ENCODE results near the gene CCDC121. TPM values are rescaled to one million over a fixed set of nuclear protein-coding genes. Genes with fewer than 3 reads are reported as not detected.

The CCDC121 gene
- total and polyA plus RNA-seq, 4 donors = 1.8 to 12.8 (median 3.5) TPM

DNA sequence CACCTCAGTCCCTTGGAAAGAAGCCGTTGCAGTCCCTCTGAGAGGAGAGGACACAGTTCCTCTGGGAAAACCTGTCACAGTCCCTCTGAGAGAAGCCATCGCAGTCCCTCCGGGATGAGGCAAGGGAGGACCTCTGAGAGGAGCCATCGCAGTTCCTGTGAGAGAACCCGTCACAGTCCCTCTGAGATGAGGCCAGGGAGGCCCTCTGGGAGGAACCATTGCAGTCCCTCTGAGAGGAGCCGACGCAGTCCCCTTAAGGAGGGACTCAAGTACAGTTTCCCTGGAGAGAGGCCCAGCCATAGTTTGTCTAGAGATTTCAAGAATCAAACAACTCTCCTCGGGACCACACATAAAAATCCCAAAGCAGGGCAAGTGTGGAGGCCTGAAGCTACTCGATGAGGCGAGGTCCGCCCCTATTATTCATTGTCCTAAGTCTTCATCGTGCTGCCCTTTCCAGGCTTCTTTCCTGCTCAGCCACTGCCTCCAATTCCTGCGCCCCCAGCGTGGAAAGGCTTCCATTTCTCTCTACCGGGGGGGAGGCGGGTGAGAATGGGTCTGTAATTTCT is 46.6 kb downstream of the CCDC121 start:
- H3K36me3 ChIP-seq (ENCODE audit: control insufficient read depth in 4 of 4, insufficient read depth in 4 of 4, low read length in 4 of 4) = peaks cover 0 to 3% (median 0%) of the 10 kb centered on the region in 4 donors
- peak overlapping the region; percentile 68 for H3K4me3 ChIP-seq
- peaks cover 0 to 17% (median 5%) of the 10 kb centered on the region in 5 donors for H3K4me1 ChIP-seq (ENCODE audit: control insufficient read depth in 5 of 5, insufficient read depth in 5 of 5, low read length in 5 of 5)
- H3K27me3 ChIP-seq (ENCODE audit: control insufficient read depth in 3 of 3, insufficient read depth in 3 of 3, low read length in 2 of 3) = no peaks in the 10 kb centered on the region
- no peak for DNase-seq
- peaks cover 0 to 35% (median 6%) of the 10 kb centered on the region in 4 donors for H3K9me3 ChIP-seq (ENCODE audit: control insufficient read depth in 4 of 4, insufficient read depth in 3 of 4, low read length in 3 of 4)
- no peak for ATAC-seq (ENCODE audit: insufficient read depth, low FRiP score)
- WGBS, 2 donors = 86 to 91% methylated on average over 16 of the region's 16 CpGs
- peak overlapping the region; percentile 29 to 53 for H3K9ac ChIP-seq (ENCODE audit: insufficient read depth in 1 of 2, low read length in 2 of 2)
- TF ChIP-seq, protein P1, sequence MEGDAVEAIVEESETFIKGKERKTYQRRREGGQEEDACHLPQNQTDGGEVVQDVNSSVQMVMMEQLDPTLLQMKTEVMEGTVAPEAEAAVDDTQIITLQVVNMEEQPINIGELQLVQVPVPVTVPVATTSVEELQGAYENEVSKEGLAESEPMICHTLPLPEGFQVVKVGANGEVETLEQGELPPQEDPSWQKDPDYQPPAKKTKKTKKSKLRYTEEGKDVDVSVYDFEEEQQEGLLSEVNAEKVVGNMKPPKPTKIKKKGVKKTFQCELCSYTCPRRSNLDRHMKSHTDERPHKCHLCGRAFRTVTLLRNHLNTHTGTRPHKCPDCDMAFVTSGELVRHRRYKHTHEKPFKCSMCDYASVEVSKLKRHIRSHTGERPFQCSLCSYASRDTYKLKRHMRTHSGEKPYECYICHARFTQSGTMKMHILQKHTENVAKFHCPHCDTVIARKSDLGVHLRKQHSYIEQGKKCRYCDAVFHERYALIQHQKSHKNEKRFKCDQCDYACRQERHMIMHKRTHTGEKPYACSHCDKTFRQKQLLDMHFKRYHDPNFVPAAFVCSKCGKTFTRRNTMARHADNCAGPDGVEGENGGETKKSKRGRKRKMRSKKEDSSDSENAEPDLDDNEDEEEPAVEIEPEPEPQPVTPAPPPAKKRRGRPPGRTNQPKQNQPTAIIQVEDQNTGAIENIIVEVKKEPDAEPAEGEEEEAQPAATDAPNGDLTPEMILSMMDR (IDR thresholded peaks at IDR 0.05; ENCODE audit: control extremely low read depth, extremely low read depth) = no peak
- H3K27ac ChIP-seq (ENCODE audit: low read depth in 1 of 2, low read length in 1 of 2) = peak overlapping the region; percentile 47 to 89

DNA sequence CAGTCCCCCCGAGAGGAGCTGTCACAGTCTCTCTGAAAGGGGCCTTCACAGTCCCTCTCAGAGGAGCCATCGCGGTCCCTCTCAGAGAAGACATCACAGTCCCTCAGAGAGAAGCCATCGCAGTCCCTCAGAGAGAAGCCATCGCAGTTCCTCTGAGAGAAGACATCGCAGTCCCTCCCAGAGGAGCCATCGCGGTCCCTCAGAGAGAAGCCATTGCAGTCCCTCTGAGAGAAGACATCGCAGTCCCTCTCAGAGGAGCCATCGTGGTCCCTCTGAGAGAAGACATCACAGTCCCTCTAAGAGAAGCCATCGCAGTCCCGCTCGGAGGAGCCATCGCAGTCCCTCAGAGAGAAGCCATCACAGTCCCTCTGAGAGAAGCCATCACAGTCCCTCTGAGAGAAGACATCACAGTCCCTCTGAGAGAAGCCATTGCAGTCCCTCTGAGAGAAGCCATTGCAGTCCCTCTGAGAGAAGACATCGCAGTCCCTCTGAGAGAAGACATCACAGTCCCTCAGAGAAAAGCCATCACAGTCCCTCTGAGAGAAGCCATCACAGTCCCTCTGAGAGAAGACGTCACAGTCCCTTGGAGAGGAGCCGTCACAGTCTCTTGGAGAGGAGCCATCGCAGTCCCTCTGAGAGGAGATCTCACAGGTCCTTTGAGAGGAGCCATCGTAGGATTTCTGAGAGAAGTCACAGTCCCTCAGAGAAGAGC is 47.2 kb downstream of the CCDC121 start:
- Histone ChIP-seq H3K27me3 (ENCODE audit: control insufficient read depth in 3 of 3, insufficient read depth in 3 of 3, low read length in 2 of 3) (no peaks in the 10 kb centered on the region), H3K9ac (ENCODE audit: insufficient read depth in 1 of 2, low read length in 2 of 2) (no peak overlapping the region), H3K27ac (ENCODE audit: low read depth in 1 of 2, low read length in 1 of 2) (no peak overlapping the region), H3K9me3 (ENCODE audit: control insufficient read depth in 4 of 4, insufficient read depth in 3 of 4, low read length in 3 of 4) (peaks cover 0 to 40% (median 9%) of the 10 kb centered on the region in 4 donors), H3K4me1 (ENCODE audit: control insufficient read depth in 5 of 5, insufficient read depth in 5 of 5, low read length in 5 of 5) (peaks cover 0 to 17% (median 5%) of the 10 kb centered on the region in 5 donors), H3K36me3 (ENCODE audit: control insufficient read depth in 4 of 4, insufficient read depth in 4 of 4, low read length in 4 of 4) (peaks cover 0 to 3% (median 0%) of the 10 kb centered on the region in 4 donors), H3K4me3 (no peak overlapping the region)
- ATAC-seq (ENCODE audit: insufficient read depth, low FRiP score) = no peak
- TF ChIP-seq, protein P1 (IDR thresholded peaks at IDR 0.05; ENCODE audit: control extremely low read depth, extremely low read depth) = no peak
- no peak for DNase-seq
- WGBS, 2 donors = 97 to 99% methylated on average over 19 of the region's 19 CpGs

Small RNA genes within 50 kb of the gene (small RNA-seq; reads per million reads assigned to genes)
- not detected for gene RF00340 (ENCODE audit: low replicate concordance)

Other genes with a start within 250 kb of the CCDC121 start
- 10 to 100 TPM in 1 of 2 donors, 1 to 10 TPM in 1; 8.0 to 21.1 TPM for gene ZNF513, start 248.3 kb downstream of the CCDC121 start, total RNA-seq
- gene ZNF513, start 248.3 kb downstream of the CCDC121 start, polyA plus RNA-seq = 10 to 100 TPM; 21.6 to 22.2 TPM
- gene PPM1G, start 219.4 kb downstream of the CCDC121 start, total RNA-seq = 10 to 100 TPM; 45.9 to 66.0 TPM
- 10 to 100 TPM; 57.5 to 76.2 TPM for gene PPM1G, start 219.4 kb downstream of the CCDC121 start, polyA plus RNA-seq
- 10 to 100 TPM; 80.3 to 93.6 TPM for gene NRBP1, start 200.4 kb downstream of the CCDC121 start, total RNA-seq
- 10 to 100 TPM; 46.8 to 79.4 TPM for gene NRBP1, start 200.4 kb downstream of the CCDC121 start, polyA plus RNA-seq
- gene KRTCAP3, start 186.6 kb downstream of the CCDC121 start, total RNA-seq = 10 to 100 TPM; 13.6 to 37.9 TPM
- gene KRTCAP3, start 186.6 kb downstream of the CCDC121 start, polyA plus RNA-seq = 10 to 100 TPM; 37.4 to 50.2 TPM
- 10 to 100 TPM; 44.7 to 52.2 TPM for gene IFT172, start 139.3 kb downstream of the CCDC121 start, total RNA-seq
- 10 to 100 TPM; 17.8 to 26.6 TPM for gene IFT172, start 139.3 kb downstream of the CCDC121 start, polyA plus RNA-seq
- 1 to 10 TPM; 3.8 to 6.9 TPM for gene FNDC4, start 133.8 kb downstream of the CCDC121 start, total RNA-seq
- 1 to 10 TPM; 2.8 to 4.8 TPM for gene FNDC4, start 133.8 kb downstream of the CCDC121 start, polyA plus RNA-seq
- gene GCKR, start 132.2 kb downstream of the CCDC121 start, total RNA-seq = under 1 TPM; 0.31 to 0.95 TPM
- under 1 TPM; 0.28 to 0.73 TPM for gene GCKR, start 132.2 kb downstream of the CCDC121 start, polyA plus RNA-seq
- gene ZNF512, start 46.0 kb downstream of the CCDC121 start, total RNA-seq = 10 to 100 TPM; 25.0 to 64.9 TPM
- 10 to 100 TPM; 10.5 to 12.2 TPM for gene ZNF512, start 46.0 kb downstream of the CCDC121 start, polyA plus RNA-seq
- 10 to 100 TPM; 25.0 to 30.7 TPM for gene GPN1, start within 50 bp of the CCDC121 start, total RNA-seq
- gene GPN1, start within 50 bp of the CCDC121 start, polyA plus RNA-seq = 10 to 100 TPM; 16.4 to 29.7 TPM
- 10 to 100 TPM; 29.7 to 40.0 TPM for gene SUPT7L, start 34.6 kb upstream of the CCDC121 start, total RNA-seq
- 10 to 100 TPM; 22.0 to 23.8 TPM for gene SUPT7L, start 34.6 kb upstream of the CCDC121 start, polyA plus RNA-seq
- gene SLC4A1AP, start 34.9 kb upstream of the CCDC121 start, total RNA-seq = 10 to 100 TPM; 18.5 to 28.6 TPM
- 10 to 100 TPM; 14.0 to 17.2 TPM for gene SLC4A1AP, start 34.9 kb upstream of the CCDC121 start, polyA plus RNA-seq
- gene MRPL33, start 142.7 kb upstream of the CCDC121 start, total RNA-seq = 100 to 1,000 TPM in 1 of 2 donors, 10 to 100 TPM in 1; 59.9 to 174 TPM
- 100 to 1,000 TPM in 1 of 2 donors, 10 to 100 TPM in 1; 92.4 to 153 TPM for gene MRPL33, start 142.7 kb upstream of the CCDC121 start, polyA plus RNA-seq

Measured in lung (tissue), 13 donors.